Body of pancreas (tissue), 4 donors: Measurements from ENCODE around the gene IL37.

Experiments used
- POLR2A ChIP-seq, 3 donors: fragments of 450-650 bp; IDR thresholded peaks; one replicate each; pipeline ENCODE4 v1.6.1; 2016; ENCODE audit warnings: antibody characterized with exemption in 3 of 3, mild to moderate bottlenecking in 2 of 3
- TF ChIP-seq, protein P1 (sequence below), 7 experiments: fragments of 450-650 bp in 4 of 7; fragments of 200-600 bp in 3 of 7; sonication (generic) in 3 of 7; IDR thresholded peaks; one replicate each; pipeline ENCODE4 v1.5.1; 2016 to 2019; ENCODE audit warnings: antibody characterized with exemption in 7 of 7

DNA sequence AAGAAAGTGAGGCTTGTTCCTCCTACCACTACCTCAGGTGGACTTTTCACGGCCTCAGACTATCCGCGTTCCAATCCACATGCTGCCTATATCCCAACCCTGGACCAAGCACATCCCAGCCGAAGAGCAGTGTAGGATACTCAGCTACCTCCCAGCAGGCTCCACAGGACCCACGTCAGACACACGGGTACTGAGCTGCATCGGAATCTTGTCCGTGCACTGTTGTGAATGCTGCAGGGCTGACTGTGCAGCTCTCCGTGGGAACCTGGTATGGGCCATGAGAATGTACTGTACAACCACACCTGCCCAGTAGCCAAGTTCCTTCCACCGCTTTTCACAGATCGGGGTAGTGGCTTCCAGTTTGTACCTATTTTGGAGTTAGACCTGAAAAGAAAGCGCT lies 22.3 kb downstream of the IL37 start:
- no peak for TF ChIP-seq POLR2A (IDR thresholded peaks at IDR 0.05)
- TF ChIP-seq, protein P1, sequence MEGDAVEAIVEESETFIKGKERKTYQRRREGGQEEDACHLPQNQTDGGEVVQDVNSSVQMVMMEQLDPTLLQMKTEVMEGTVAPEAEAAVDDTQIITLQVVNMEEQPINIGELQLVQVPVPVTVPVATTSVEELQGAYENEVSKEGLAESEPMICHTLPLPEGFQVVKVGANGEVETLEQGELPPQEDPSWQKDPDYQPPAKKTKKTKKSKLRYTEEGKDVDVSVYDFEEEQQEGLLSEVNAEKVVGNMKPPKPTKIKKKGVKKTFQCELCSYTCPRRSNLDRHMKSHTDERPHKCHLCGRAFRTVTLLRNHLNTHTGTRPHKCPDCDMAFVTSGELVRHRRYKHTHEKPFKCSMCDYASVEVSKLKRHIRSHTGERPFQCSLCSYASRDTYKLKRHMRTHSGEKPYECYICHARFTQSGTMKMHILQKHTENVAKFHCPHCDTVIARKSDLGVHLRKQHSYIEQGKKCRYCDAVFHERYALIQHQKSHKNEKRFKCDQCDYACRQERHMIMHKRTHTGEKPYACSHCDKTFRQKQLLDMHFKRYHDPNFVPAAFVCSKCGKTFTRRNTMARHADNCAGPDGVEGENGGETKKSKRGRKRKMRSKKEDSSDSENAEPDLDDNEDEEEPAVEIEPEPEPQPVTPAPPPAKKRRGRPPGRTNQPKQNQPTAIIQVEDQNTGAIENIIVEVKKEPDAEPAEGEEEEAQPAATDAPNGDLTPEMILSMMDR (IDR thresholded peaks at IDR 0.05): no peak
